LHCN-M2 (cell line): Measurements from ENCODE around the gene VSIR. TPM values are rescaled to one million over a fixed set of nuclear protein-coding genes. Genes with fewer than 3 reads are reported as not detected.

Experiments
- total RNA-seq: library from RNA; depleted of rRNA; stranded (reverse); fragments of >200 nt; gene quantifications from 2 replicates; pipeline ENCODE4 v1.2.3, GENCODE V29; 2014; rRNA removed

The VSIR gene
- total RNA-seq, 1 experiment from 2014 or later: 18.6 TPM

Other genes with a start within 250 kb of the VSIR start
- gene C10orf105, start 53.7 kb downstream of the VSIR start, total RNA-seq: not detected in 2 replicates
- gene PSAP, start 77.7 kb upstream of the VSIR start, total RNA-seq: 380 and 455 TPM in 2 replicates
- 32.9 and 40.6 TPM in 2 replicates for gene CHST3, start 190.9 kb upstream of the VSIR start, total RNA-seq